HEK293 (cell line): ENCODE measurements around the gene PET100.

Experiments
- CTCF ChIA-PET: fragments of 350-600 bp; formaldehyde crosslinking; extraction: SDS; loops from one replicate; lab custom pipeline; 2021; ENCODE audit warnings: antibody characterized with exemption; lab: Yijun Ruan, JAX
- POLR2A ChIA-PET: fragments of 300-600 bp; formaldehyde crosslinking; extraction: SDS; loops from one replicate; lab custom pipeline; 2020; ENCODE audit warnings: antibody characterized with exemption, inconsistent platforms; lab: Yijun Ruan, JAX
- H3K27ac ChIP-seq: fragments of 200-500 bp; sonication (Bioruptor generic); 2 replicates; pipeline ENCODE4 v1.5.1; 2014; ENCODE audit warnings: low read depth, low read length, control low read depth, inconsistent platforms; ENCODE audit errors: extremely low read depth
- H3K36me3 ChIP-seq, 2 experiments: fragments of 200-500 bp in 1 of 2; sonication (Bioruptor generic) in 1 of 2; 1 replicate in 1 of 2; 2 replicates in 1 of 2; pipeline ENCODE4 v1.5.1; 2014 to 2017; ENCODE audit warnings: inconsistent platforms in 2 of 2, low read length in 2 of 2; ENCODE audit not compliant: control insufficient read depth in 2 of 2, insufficient read depth in 1 of 2
- H3K4me1 ChIP-seq: fragments of 200-500 bp; sonication (Bioruptor generic); 2 replicates; pipeline ENCODE4 v1.5.1; 2014; ENCODE audit warnings: mild to moderate bottlenecking, low read length, inconsistent platforms; ENCODE audit not compliant: control insufficient read depth, insufficient read depth
- H3K4me3 ChIP-seq: 2 replicates; pipeline ENCODE4 v1.5.1; 2011; ENCODE audit warnings: low read depth, mild to moderate bottlenecking, control low read depth, low read length, moderate library complexity
- H3K9me3 ChIP-seq: fragments of 200-500 bp; sonication (Bioruptor generic); 2 replicates; pipeline ENCODE4 v1.5.1; 2014; ENCODE audit warnings: low read depth, low read length, inconsistent platforms; ENCODE audit not compliant: control insufficient read depth, insufficient read depth
- SCRT2 ChIP-seq: fragments of 450-650 bp; formaldehyde crosslinking; IDR thresholded peaks from 2 replicates; pipeline ENCODE4 v1.5.1; 2016; ENCODE audit warnings: missing biosample characterization, missing genetic modification characterization
- ZFP69B ChIP-seq: fragments of 450-650 bp; formaldehyde crosslinking; IDR thresholded peaks from 2 replicates; pipeline ENCODE4 v1.5.1; 2016; ENCODE audit warnings: missing biosample characterization, missing genetic modification characterization
- ZNF175 ChIP-seq: fragments of 450-650 bp; formaldehyde crosslinking; IDR thresholded peaks from 2 replicates; pipeline ENCODE4 v1.5.1; 2016; ENCODE audit warnings: missing biosample characterization, missing genetic modification characterization
- ZNF221 ChIP-seq: fragments of 450-650 bp; formaldehyde crosslinking; IDR thresholded peaks from 2 replicates; pipeline ENCODE4 v1.5.1; 2017; ENCODE audit warnings: missing biosample characterization, missing genetic modification characterization, borderline replicate concordance
- ZNF266 ChIP-seq: fragments of 450-650 bp; formaldehyde crosslinking; IDR thresholded peaks from 2 replicates; pipeline ENCODE4 v1.5.1; 2016; ENCODE audit warnings: missing biosample characterization, missing genetic modification characterization, low read depth
- ZNF274 ChIP-seq, 2 experiments: fragments of 200-500 bp in 1 of 2; fragments of 450-650 bp in 1 of 2; sonication (Bioruptor generic) in 1 of 2; formaldehyde crosslinking in 1 of 2; IDR thresholded peaks; 2 replicates each; pipeline versions ENCODE4 v1.5.1 to v1.6.1; 2014 to 2016; ENCODE audit warnings: borderline replicate concordance in 1 of 2, inconsistent platforms in 1 of 2, low read length in 1 of 2, missing biosample characterization in 1 of 2, missing genetic modification characterization in 1 of 2
- ZNF311 ChIP-seq: fragments of 450-650 bp; formaldehyde crosslinking; IDR thresholded peaks from 2 replicates; pipeline ENCODE4 v1.5.1; 2017; ENCODE audit warnings: missing biosample characterization, missing genetic modification characterization, borderline replicate concordance
- ZNF354C ChIP-seq: fragments of 450-650 bp; formaldehyde crosslinking; IDR thresholded peaks from 2 replicates; pipeline ENCODE4 v1.5.1; 2016; ENCODE audit warnings: missing biosample characterization, missing genetic modification characterization, low read depth, borderline replicate concordance
- ZNF37A ChIP-seq: fragments of 450-650 bp; IDR thresholded peaks from 2 replicates; pipeline ENCODE4 v1.5.1; 2018; ENCODE audit warnings: missing biosample characterization, missing genetic modification characterization
- ZNF394 ChIP-seq: fragments of 450-650 bp; formaldehyde crosslinking; IDR thresholded peaks from 2 replicates; pipeline ENCODE4 v1.5.1; 2016; ENCODE audit warnings: missing biosample characterization, missing genetic modification characterization, mild to moderate bottlenecking, moderate library complexity, borderline replicate concordance
- ZNF473 ChIP-seq: fragments of 450-650 bp; formaldehyde crosslinking; IDR thresholded peaks from 2 replicates; pipeline ENCODE4 v1.5.1; 2017; ENCODE audit warnings: missing biosample characterization, missing genetic modification characterization
- ZNF48 ChIP-seq: fragments of 450-650 bp; formaldehyde crosslinking; IDR thresholded peaks from 2 replicates; pipeline ENCODE4 v1.5.1; 2016; ENCODE audit warnings: missing biosample characterization, missing genetic modification characterization
- ZNF501 ChIP-seq: fragments of 450-650 bp; formaldehyde crosslinking; IDR thresholded peaks from 2 replicates; pipeline ENCODE4 v1.5.1; 2016; ENCODE audit warnings: missing biosample characterization, missing genetic modification characterization
- ZNF521 ChIP-seq: fragments of 450-650 bp; formaldehyde crosslinking; IDR thresholded peaks from 2 replicates; pipeline ENCODE4 v1.5.1; 2017; ENCODE audit warnings: missing biosample characterization, mild to moderate bottlenecking, missing genetic modification characterization
- ZNF623 ChIP-seq: fragments of 450-650 bp; formaldehyde crosslinking; IDR thresholded peaks from 2 replicates; pipeline ENCODE4 v1.5.1; 2016; ENCODE audit warnings: missing biosample characterization, missing genetic modification characterization
- ZNF629 ChIP-seq: fragments of 450-650 bp; formaldehyde crosslinking; IDR thresholded peaks from 2 replicates; pipeline ENCODE4 v1.5.1; 2017; ENCODE audit warnings: missing biosample characterization, missing genetic modification characterization
- ZNF658 ChIP-seq: fragments of 450-650 bp; formaldehyde crosslinking; IDR thresholded peaks from 2 replicates; pipeline ENCODE4; 2016; ENCODE audit warnings: missing biosample characterization, missing genetic modification characterization
- ZSCAN30 ChIP-seq: fragments of 450-650 bp; IDR thresholded peaks from 2 replicates; pipeline ENCODE4 v1.5.1; 2018; ENCODE audit warnings: missing biosample characterization, mild to moderate bottlenecking, missing genetic modification characterization, moderate library complexity
- TF ChIP-seq, protein P1 (sequence below): fragments of 450-650 bp; formaldehyde crosslinking; IDR thresholded peaks from 2 replicates; pipeline ENCODE4 v1.5.1; 2016; ENCODE audit warnings: missing biosample characterization, missing genetic modification characterization
- TF ChIP-seq, protein P2 (sequence below): fragments of 450-650 bp; formaldehyde crosslinking; IDR thresholded peaks from 2 replicates; pipeline ENCODE4; 2016; ENCODE audit warnings: missing biosample characterization, missing genetic modification characterization
- TF ChIP-seq, protein P3 (sequence below): fragments of 450-650 bp; formaldehyde crosslinking; conservative IDR thresholded peaks from 2 replicates; pipeline ENCODE4 v1.5.1; 2016; ENCODE audit warnings: low read depth, missing biosample characterization, missing genetic modification characterization
- TF ChIP-seq, protein P4 (sequence below): fragments of 450-650 bp; formaldehyde crosslinking; IDR thresholded peaks from 2 replicates; pipeline ENCODE4 v1.5.1; 2016; ENCODE audit warnings: missing biosample characterization, missing genetic modification characterization

The PET100 gene

DNA sequence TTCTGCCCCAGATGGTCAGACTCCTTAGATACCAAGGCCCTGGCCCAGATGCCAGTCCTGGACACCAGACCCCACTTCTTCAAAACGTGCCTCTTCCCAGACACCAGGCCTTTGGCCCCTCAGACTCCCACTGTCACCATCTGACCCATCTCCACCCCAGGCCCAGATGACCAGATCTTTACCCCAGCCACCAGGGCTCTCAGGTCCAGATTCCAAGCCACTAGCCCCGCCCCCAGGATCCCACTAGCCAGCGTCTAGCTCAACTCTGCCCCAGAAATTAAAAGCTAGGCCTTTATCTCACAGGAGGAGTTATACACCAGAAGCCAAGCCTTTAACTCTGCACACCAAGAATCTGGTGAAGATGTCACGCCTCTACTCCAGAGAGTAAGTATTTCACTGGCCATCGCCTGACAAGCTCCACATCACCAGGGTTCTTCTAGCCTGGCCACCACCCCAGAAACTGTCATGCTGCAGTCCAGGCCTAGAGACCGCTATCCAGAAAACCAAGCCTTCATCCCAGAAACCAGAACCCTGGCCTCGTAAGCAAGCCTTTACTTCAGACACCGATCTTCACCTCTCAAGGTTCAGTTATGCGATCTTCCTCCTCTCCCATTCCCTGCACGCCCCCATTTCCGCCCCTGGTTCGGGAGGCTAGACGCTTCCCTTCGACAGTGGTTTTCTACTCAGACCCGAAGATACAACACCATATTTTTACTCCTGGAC, 843 bp upstream of the PET100 start:
- CTCF ChIA-PET: interaction anchor here (0.6 kb wide), 1 partner anchor 224 kb away, joined by 3 read pairs; no protein-coding TSS in a partner anchor
- Histone ChIP-seq H3K4me3 (peak overlapping the region; percentile 91), H3K27ac (no peak overlapping the region), H3K4me1 (peaks cover 4% of the 10 kb centered on the region; the same call in 1 of the 2 replicates), H3K9me3 (no peaks in the 10 kb centered on the region), H3K36me3 (peaks cover 0 to 47% of the 10 kb centered on the region in 2 experiments; a peak in 2 of 3 replicates)
- POLR2A ChIA-PET: interaction anchor here (0.6 to 1.9 kb wide), 7 partner anchors 9 to 551 kb away, joined by 3 to 14 read pairs (median 7); partner anchors contain the start of gene CAMSAP3
- TF ChIP-seq ZNF48 (tag by site-specific recombination): no peak
- TF ChIP-seq ZNF311: no peak
- TF ChIP-seq ZNF623 (tag by site-specific recombination): 0 out of 2 replicates have a peak, but pooled peaks have one; percentile 11

DNA sequence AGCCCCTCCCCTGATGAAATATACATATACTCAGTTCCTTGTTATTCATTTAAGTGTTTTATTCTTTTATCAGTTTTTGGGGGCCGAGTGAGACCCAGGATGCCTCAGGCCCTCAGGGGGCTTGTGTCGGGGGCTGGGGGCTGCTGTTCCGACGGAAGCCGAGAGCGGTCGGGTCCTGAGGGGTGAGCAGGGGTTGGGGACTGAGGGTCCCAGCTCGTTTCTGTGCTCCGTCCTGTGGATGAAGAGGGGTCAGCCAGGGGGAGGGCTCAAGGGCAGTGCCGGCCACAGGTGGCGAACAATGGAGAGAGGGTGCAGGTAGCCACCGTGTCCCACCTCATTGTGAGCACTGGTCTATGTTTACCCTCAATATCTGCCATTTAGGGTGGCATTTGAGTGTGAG, 2.0 kb downstream of the PET100 start:
- Histone ChIP-seq H3K9me3 (no peaks in the 10 kb centered on the region), H3K36me3 (peaks cover 0 to 22% of the 10 kb centered on the region in 2 experiments; a peak in 1 of 3 replicates), H3K27ac (no peak overlapping the region), H3K4me1 (peaks cover 4% of the 10 kb centered on the region; the same call in 1 of the 2 replicates), H3K4me3 (no peak overlapping the region)
- CTCF ChIA-PET: no interaction called here
- POLR2A ChIA-PET: no interaction called here
- no peak for TF ChIP-seq ZNF658 (tag by site-specific recombination)
- TF ChIP-seq, protein P1, sequence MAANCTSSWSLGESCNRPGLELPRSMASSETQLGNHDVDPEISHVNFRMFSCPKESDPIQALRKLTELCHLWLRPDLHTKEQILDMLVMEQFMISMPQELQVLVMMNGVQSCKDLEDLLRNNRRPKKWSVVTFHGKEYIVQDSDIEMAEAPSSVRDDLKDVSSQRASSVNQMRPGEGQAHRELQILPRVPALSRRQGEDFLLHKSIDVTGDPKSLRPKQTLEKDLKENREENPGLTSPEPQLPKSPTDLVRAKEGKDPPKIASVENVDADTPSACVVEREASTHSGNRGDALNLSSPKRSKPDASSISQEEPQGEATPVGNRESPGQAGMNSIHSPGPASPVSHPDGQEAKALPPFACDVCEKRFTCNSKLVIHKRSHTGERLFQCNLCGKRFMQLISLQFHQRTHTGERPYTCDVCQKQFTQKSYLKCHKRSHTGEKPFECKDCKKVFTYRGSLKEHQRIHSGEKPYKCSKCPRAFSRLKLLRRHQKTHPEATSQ: no peak
- TF ChIP-seq, protein P2, sequence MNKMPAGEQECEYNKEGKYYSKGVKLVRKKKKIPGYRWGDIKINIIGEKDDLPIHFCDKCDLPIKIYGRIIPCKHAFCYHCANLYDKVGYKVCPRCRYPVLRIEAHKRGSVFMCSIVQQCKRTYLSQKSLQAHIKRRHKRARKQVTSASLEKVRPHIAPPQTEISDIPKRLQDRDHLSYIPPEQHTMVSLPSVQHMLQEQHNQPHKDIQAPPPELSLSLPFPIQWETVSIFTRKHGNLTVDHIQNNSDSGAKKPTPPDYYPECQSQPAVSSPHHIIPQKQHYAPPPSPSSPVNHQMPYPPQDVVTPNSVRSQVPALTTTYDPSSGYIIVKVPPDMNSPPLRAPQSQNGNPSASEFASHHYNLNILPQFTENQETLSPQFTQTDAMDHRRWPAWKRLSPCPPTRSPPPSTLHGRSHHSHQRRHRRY: no peak
- TF ChIP-seq ZNF473 (tag by site-specific recombination): no peak
- TF ChIP-seq ZNF266 (tag by site-specific recombination): no peak
- TF ChIP-seq ZFP69B (tag by site-specific recombination): no peak
- TF ChIP-seq ZNF501 (tag by site-specific recombination): no peak
- TF ChIP-seq, protein P3, sequence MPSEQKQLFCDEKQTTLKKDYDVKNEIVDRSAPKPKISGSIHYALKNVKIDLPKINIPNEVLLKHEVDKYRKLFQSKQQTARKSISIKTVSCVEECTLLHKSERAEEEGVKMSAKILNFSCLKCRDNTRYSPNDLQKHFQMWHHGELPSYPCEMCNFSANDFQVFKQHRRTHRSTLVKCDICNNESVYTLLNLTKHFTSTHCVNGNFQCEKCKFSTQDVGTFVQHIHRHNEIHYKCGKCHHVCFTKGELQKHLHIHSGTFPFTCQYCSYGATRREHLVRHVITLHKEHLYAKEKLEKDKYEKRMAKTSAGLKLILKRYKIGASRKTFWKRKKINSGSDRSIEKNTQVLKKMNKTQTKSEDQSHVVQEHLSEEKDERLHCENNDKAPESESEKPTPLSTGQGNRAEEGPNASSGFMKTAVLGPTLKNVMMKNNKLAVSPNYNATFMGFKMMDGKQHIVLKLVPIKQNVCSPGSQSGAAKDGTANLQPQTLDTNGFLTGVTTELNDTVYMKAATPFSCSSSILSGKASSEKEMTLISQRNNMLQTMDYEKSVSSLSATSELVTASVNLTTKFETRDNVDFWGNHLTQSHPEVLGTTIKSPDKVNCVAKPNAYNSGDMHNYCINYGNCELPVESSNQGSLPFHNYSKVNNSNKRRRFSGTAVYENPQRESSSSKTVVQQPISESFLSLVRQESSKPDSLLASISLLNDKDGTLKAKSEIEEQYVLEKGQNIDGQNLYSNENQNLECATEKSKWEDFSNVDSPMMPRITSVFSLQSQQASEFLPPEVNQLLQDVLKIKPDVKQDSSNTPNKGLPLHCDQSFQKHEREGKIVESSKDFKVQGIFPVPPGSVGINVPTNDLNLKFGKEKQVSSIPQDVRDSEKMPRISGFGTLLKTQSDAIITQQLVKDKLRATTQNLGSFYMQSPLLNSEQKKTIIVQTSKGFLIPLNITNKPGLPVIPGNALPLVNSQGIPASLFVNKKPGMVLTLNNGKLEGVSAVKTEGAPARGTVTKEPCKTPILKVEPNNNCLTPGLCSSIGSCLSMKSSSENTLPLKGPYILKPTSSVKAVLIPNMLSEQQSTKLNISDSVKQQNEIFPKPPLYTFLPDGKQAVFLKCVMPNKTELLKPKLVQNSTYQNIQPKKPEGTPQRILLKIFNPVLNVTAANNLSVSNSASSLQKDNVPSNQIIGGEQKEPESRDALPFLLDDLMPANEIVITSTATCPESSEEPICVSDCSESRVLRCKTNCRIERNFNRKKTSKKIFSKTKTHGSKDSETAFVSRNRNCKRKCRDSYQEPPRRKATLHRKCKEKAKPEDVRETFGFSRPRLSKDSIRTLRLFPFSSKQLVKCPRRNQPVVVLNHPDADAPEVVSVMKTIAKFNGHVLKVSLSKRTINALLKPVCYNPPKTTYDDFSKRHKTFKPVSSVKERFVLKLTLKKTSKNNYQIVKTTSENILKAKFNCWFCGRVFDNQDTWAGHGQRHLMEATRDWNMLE: no peak
- TF ChIP-seq ZNF394: no peak
- no peak for TF ChIP-seq ZNF354C (tag by site-specific recombination)
- TF ChIP-seq ZNF521 (tag by site-specific recombination): no peak
- no peak for TF ChIP-seq SCRT2 (tag by site-specific recombination)
- TF ChIP-seq ZNF274 (IDR thresholded peaks at IDR 0.05; ENCODE audit: low read length): no peak
- TF ChIP-seq ZNF274 (tag by site-specific recombination; IDR thresholded peaks at IDR 0.05; ENCODE audit: borderline replicate concordance): no peak
- no peak for TF ChIP-seq ZNF623 (tag by site-specific recombination)
- no peak for TF ChIP-seq ZNF175
- TF ChIP-seq ZNF221 (tag by site-specific recombination): no peak
- TF ChIP-seq, protein P4, sequence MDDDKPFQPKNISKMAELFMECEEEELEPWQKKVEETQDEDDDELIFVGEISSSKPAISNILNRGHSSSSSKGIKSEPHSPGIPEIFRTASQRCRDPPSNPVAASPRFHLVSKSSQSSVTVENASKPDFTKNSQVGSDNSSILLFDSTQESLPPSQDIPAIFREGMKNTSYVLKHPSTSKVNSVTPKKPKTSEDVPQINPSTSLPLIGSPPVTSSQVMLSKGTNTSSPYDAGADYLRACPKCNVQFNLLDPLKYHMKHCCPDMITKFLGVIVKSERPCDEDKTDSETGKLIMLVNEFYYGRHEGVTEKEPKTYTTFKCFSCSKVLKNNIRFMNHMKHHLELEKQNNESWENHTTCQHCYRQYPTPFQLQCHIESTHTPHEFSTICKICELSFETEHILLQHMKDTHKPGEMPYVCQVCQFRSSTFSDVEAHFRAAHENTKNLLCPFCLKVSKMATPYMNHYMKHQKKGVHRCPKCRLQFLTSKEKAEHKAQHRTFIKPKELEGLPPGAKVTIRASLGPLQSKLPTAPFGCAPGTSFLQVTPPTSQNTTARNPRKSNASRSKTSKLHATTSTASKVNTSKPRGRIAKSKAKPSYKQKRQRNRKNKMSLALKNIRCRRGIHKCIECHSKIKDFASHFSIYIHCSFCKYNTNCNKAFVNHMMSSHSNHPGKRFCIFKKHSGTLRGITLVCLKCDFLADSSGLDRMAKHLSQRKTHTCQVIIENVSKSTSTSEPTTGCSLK (tag by site-specific recombination): no peak
- TF ChIP-seq ZNF37A (tag by site-specific recombination): no peak
- no peak for TF ChIP-seq ZSCAN30
- TF ChIP-seq ZNF629: no peak
